ENCODE measurements around the gene PNRC1. TPM values are rescaled to one million over a fixed set of nuclear protein-coding genes. Genes with fewer than 3 reads are reported as not detected.

PNRC1 gene
- total RNA-seq, 1 donor from 2014 or later: 135 TPM

DNA sequence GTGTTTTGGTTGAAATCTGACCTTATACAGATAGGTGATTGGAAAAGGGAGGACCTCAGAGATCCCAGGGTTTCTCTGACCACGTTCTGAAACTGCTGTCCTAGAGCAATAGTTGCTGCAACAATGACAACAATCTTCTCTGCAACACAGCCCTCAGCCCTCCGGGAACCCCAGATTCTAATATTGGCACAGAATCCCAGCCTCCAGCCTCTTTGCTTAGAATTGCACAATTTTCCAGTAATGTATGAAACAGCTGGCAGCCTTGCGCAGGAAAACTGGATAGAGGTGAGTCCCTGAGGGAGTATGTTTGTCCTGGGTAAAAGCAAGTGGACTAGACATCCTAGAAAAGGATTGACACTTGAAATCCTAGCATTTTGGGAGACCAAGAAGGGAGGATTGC, 30.4 kb upstream of the PNRC1 start:
- H3K27me3 Mint-ChIP-seq (ENCODE audit: unreplicated experiment): no peaks in the 10 kb centered on the region
- no peak overlapping the region for H3K4me3 Mint-ChIP-seq (ENCODE audit: unreplicated experiment)
- TF ChIP-seq, protein P1, sequence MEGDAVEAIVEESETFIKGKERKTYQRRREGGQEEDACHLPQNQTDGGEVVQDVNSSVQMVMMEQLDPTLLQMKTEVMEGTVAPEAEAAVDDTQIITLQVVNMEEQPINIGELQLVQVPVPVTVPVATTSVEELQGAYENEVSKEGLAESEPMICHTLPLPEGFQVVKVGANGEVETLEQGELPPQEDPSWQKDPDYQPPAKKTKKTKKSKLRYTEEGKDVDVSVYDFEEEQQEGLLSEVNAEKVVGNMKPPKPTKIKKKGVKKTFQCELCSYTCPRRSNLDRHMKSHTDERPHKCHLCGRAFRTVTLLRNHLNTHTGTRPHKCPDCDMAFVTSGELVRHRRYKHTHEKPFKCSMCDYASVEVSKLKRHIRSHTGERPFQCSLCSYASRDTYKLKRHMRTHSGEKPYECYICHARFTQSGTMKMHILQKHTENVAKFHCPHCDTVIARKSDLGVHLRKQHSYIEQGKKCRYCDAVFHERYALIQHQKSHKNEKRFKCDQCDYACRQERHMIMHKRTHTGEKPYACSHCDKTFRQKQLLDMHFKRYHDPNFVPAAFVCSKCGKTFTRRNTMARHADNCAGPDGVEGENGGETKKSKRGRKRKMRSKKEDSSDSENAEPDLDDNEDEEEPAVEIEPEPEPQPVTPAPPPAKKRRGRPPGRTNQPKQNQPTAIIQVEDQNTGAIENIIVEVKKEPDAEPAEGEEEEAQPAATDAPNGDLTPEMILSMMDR (IDR thresholded peaks at IDR 0.05; ENCODE audit: unreplicated experiment): no peak
- no peak for DNase-seq (ENCODE audit: low spot score)
- H3K27ac Mint-ChIP-seq (ENCODE audit: unreplicated experiment): no peak overlapping the region
- peaks cover 22% of the 10 kb centered on the region for H3K4me1 Mint-ChIP-seq (ENCODE audit: unreplicated experiment)
- no peaks in the 10 kb centered on the region for H3K36me3 Mint-ChIP-seq (ENCODE audit: low read depth, unreplicated experiment)
- H3K9me3 Mint-ChIP-seq (ENCODE audit: unreplicated experiment): no peaks in the 10 kb centered on the region

DNA sequence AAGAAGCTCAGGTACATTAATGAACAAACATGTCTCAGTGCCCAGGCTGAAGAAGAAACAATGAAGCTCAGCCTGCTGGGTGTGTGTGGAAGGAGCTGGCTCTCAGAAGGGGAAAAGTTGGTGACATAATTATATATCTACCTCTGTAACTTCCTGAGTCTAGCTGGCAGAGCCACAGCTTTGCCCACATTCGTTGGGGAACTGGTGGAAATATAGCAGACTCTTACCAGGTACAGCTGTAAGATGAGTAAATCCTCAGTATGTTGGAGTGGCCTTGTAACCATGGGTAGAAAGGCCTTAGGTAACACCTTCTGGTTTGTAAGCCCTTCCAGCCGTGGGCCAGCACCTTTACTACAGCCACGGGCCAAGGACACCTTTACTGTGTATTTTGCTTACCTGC, 29.9 kb upstream of the PNRC1 start:
- TF ChIP-seq, protein P1 (IDR thresholded peaks at IDR 0.05; ENCODE audit: unreplicated experiment): no peak
- Mint-ChIP-seq H3K27ac (ENCODE audit: unreplicated experiment) (no peak overlapping the region), H3K27me3 (ENCODE audit: unreplicated experiment) (no peaks in the 10 kb centered on the region), H3K4me1 (ENCODE audit: unreplicated experiment) (peaks cover 19% of the 10 kb centered on the region), H3K9me3 (ENCODE audit: unreplicated experiment) (no peaks in the 10 kb centered on the region), H3K36me3 (ENCODE audit: low read depth, unreplicated experiment) (no peaks in the 10 kb centered on the region), H3K4me3 (ENCODE audit: unreplicated experiment) (no peak overlapping the region)
- no peak for DNase-seq (ENCODE audit: low spot score)

DNA sequence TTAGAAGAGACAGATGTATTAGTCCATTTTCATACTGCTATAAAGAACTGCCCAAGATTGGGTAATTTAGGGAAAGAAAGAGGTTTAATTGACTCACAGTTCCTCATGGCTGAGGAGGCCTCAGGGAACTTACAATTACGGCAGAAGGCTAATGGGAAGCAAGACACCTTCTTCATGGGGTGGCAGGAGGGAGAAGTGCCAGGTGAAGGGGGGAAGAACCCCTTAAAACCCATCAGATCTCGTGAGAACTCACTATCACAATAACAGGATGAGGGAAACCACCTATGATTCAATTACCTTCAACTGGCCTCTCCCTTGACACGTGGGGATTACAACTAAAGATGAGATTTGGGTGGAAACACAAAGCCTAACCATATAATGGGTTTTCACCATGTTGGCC, 28.9 kb upstream of the PNRC1 start:
- no peak overlapping the region for H3K27ac Mint-ChIP-seq (ENCODE audit: unreplicated experiment)
- no peak overlapping the region for H3K4me3 Mint-ChIP-seq (ENCODE audit: unreplicated experiment)
- no peaks in the 10 kb centered on the region for H3K27me3 Mint-ChIP-seq (ENCODE audit: unreplicated experiment)
- no peak for DNase-seq (ENCODE audit: low spot score)
- no peaks in the 10 kb centered on the region for H3K9me3 Mint-ChIP-seq (ENCODE audit: unreplicated experiment)
- TF ChIP-seq, protein P1 (IDR thresholded peaks at IDR 0.05; ENCODE audit: unreplicated experiment): no peak
- no peaks in the 10 kb centered on the region for H3K36me3 Mint-ChIP-seq (ENCODE audit: low read depth, unreplicated experiment)
- peaks cover 19% of the 10 kb centered on the region for H3K4me1 Mint-ChIP-seq (ENCODE audit: unreplicated experiment)

GRCh38 chr6:89054208-89054607, 26.3 kb upstream of the PNRC1 start:
- Mint-ChIP-seq H3K4me1 (ENCODE audit: unreplicated experiment) (no peaks in the 10 kb centered on the region), H3K4me3 (ENCODE audit: unreplicated experiment) (no peak overlapping the region), H3K27me3 (ENCODE audit: unreplicated experiment) (no peaks in the 10 kb centered on the region), H3K27ac (ENCODE audit: unreplicated experiment) (no peak overlapping the region), H3K36me3 (ENCODE audit: low read depth, unreplicated experiment) (no peaks in the 10 kb centered on the region), H3K9me3 (ENCODE audit: unreplicated experiment) (no peaks in the 10 kb centered on the region)
- DNase-seq (ENCODE audit: low spot score): no peak
- TF ChIP-seq, protein P1 (IDR thresholded peaks at IDR 0.05; ENCODE audit: unreplicated experiment): no peak

- Mint-ChIP-seq H3K36me3 (ENCODE audit: low read depth, unreplicated experiment) (no peaks in the 10 kb centered on the region), H3K27me3 (ENCODE audit: unreplicated experiment) (no peaks in the 10 kb centered on the region), H3K9me3 (ENCODE audit: unreplicated experiment) (no peaks in the 10 kb centered on the region), H3K4me1 (ENCODE audit: unreplicated experiment) (no peaks in the 10 kb centered on the region), H3K27ac (ENCODE audit: unreplicated experiment) (no peak overlapping the region), H3K4me3 (ENCODE audit: unreplicated experiment) (no peak overlapping the region)
- TF ChIP-seq, protein P1 (IDR thresholded peaks at IDR 0.05; ENCODE audit: unreplicated experiment): no peak
- no peak for DNase-seq (ENCODE audit: low spot score)
Measured at GRCh38 chr6:89057759-89058158, 22.8 kb upstream of the PNRC1 start.

Measured in endothelial cell (in vitro differentiated cells).